ENCODE measurements around the gene BAG5. TPM values are rescaled to one million over a fixed set of nuclear protein-coding genes. Genes with fewer than 3 reads are reported as not detected.

The BAG5 gene
- total and polyA plus RNA-seq, 2 of the 8 experiments (the other 6 are each of a cell fraction or from before 2014, with no cell fraction given), result 7.4 to 29.5 TPM

DNA sequence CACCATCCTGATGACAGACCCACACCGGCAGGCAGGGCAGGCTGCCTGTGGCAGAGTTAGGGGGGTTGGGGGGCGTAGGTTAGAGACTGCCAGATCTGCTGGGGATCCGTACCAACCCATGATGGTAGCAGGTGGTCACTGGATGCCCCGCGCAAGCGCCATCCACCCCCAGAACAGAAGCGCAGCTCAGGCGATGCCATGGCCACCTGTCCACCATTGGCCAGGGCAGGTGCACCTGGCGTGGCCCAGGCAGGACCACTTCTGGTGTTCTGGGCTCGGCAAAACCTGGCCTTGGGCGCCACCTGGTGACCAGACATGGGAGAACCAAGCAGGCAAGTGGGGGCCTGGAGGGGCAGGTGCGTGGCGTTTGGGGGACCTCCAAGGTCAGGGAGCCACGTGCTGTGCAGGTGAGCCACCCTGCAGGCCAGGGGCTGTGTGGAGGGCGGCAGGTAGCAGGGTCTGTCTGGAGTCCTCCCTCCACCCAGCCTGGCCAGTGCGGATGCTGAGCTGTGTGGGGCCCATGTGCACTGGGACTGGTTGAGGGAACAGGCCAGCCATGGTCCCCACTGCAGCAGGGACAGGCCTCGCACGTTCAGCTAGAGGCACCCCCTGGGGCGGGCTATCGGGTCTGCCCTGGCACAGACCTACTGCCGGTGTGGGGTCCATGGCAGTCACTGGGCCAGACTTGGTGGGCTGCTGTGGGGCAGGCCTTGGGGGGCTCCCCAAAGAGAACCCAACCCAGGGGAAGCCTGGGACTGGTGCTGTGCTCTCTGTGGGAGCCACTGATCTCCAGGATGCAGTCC is 15.6 kb downstream of the BAG5 start (continued):
- TF ChIP-seq, protein P1, sequence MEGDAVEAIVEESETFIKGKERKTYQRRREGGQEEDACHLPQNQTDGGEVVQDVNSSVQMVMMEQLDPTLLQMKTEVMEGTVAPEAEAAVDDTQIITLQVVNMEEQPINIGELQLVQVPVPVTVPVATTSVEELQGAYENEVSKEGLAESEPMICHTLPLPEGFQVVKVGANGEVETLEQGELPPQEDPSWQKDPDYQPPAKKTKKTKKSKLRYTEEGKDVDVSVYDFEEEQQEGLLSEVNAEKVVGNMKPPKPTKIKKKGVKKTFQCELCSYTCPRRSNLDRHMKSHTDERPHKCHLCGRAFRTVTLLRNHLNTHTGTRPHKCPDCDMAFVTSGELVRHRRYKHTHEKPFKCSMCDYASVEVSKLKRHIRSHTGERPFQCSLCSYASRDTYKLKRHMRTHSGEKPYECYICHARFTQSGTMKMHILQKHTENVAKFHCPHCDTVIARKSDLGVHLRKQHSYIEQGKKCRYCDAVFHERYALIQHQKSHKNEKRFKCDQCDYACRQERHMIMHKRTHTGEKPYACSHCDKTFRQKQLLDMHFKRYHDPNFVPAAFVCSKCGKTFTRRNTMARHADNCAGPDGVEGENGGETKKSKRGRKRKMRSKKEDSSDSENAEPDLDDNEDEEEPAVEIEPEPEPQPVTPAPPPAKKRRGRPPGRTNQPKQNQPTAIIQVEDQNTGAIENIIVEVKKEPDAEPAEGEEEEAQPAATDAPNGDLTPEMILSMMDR (IDR thresholded peaks at IDR 0.05; ENCODE audit: control extremely low read depth in 1 of 3, insufficient read depth in 1 of 3, low read depth in 1 of 3, low read length in 3 of 3), result peak in 2 of 3 experiments; percentile 98; a peak in 3 of 4 replicates
- peak; percentile 91 for TF ChIP-seq TCF12 (IDR thresholded peaks at IDR 0.05; ENCODE audit: low read depth, low read length)
- TF ChIP-seq RBBP5 (IDR thresholded peaks at IDR 0.05; ENCODE audit: borderline replicate concordance, low read depth, low read length), result no peak
- TF ChIP-seq RXRA (IDR thresholded peaks at IDR 0.05; ENCODE audit: insufficient read depth, low read depth, low read length), result no peak
- TF ChIP-seq CHD2 (IDR thresholded peaks at IDR 0.05; ENCODE audit: low read length), result no peak
- TF ChIP-seq NANOG (IDR thresholded peaks at IDR 0.05; ENCODE audit: insufficient read depth, low read depth, low read length, poor library complexity, severe bottlenecking), result no peak
- TF ChIP-seq CTBP2 (IDR thresholded peaks at IDR 0.05; ENCODE audit: borderline replicate concordance, insufficient read depth, insufficient read length, low read length), result peak; percentile 36
- TF ChIP-seq NRF1 (IDR thresholded peaks at IDR 0.05; ENCODE audit: low read depth, low read length), result no peak
- no peak for TF ChIP-seq JUND (IDR thresholded peaks at IDR 0.05; ENCODE audit: low read length)
- TF ChIP-seq EGR1 (IDR thresholded peaks at IDR 0.05; ENCODE audit: borderline replicate concordance, low read depth, low read length), result no peak
- peak; percentile 74 for TF ChIP-seq YY1 (IDR thresholded peaks at IDR 0.05; ENCODE audit: low read depth, low read length)
- TF ChIP-seq RAD21 (IDR thresholded peaks at IDR 0.05 in 1 of 2, conservative IDR thresholded peaks at IDR 0.05 in 1 of 2; ENCODE audit: low read depth in 2 of 2, low read length in 2 of 2), result peak; percentile 100
- no peak for TF ChIP-seq SRF (IDR thresholded peaks at IDR 0.05; ENCODE audit: low read depth, low read length)
- TF ChIP-seq CHD1 (IDR thresholded peaks at IDR 0.05; ENCODE audit: low read depth, low read length), result no peak
- no peak for TF ChIP-seq RNF2 (IDR thresholded peaks at IDR 0.05; ENCODE audit: borderline replicate concordance, low read depth, low read length, missing control alignments, poor library complexity, severe bottlenecking)
- TF ChIP-seq, protein P2, sequence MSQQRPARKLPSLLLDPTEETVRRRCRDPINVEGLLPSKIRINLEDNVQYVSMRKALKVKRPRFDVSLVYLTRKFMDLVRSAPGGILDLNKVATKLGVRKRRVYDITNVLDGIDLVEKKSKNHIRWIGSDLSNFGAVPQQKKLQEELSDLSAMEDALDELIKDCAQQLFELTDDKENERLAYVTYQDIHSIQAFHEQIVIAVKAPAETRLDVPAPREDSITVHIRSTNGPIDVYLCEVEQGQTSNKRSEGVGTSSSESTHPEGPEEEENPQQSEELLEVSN (IDR thresholded peaks at IDR 0.05), result peak; percentile 62
- no peak for TF ChIP-seq EP300 (IDR thresholded peaks at IDR 0.05; ENCODE audit: borderline replicate concordance in 1 of 2, low read depth in 2 of 2, low read length in 2 of 2)
- no peak for TF ChIP-seq KDM1A (IDR thresholded peaks at IDR 0.05; ENCODE audit: borderline replicate concordance, low read length)
- TF ChIP-seq CREB1 (IDR thresholded peaks at IDR 0.05), result 0 out of 2 replicates have a peak, but pooled peaks have one; percentile 59

Measured in H1 (cell line).